GM18505 (cell line): Measurements from ENCODE around the gene GALNT9.

Experiments used
- ATAC-seq: cut with Tn5 transposase; IDR thresholded peaks from one replicate; pipeline ENCODE4 v1.9.1; 2021; ENCODE audit not compliant: unreplicated experiment
- POLR2A ChIP-seq: IDR thresholded peaks from 4 replicates; pipeline ENCODE4 v1.6.1; 2011; ENCODE audit warnings: borderline replicate concordance; ENCODE audit not compliant: insufficient read depth, insufficient read length; ENCODE audit errors: extremely low read depth

GALNT9 gene

DNA sequence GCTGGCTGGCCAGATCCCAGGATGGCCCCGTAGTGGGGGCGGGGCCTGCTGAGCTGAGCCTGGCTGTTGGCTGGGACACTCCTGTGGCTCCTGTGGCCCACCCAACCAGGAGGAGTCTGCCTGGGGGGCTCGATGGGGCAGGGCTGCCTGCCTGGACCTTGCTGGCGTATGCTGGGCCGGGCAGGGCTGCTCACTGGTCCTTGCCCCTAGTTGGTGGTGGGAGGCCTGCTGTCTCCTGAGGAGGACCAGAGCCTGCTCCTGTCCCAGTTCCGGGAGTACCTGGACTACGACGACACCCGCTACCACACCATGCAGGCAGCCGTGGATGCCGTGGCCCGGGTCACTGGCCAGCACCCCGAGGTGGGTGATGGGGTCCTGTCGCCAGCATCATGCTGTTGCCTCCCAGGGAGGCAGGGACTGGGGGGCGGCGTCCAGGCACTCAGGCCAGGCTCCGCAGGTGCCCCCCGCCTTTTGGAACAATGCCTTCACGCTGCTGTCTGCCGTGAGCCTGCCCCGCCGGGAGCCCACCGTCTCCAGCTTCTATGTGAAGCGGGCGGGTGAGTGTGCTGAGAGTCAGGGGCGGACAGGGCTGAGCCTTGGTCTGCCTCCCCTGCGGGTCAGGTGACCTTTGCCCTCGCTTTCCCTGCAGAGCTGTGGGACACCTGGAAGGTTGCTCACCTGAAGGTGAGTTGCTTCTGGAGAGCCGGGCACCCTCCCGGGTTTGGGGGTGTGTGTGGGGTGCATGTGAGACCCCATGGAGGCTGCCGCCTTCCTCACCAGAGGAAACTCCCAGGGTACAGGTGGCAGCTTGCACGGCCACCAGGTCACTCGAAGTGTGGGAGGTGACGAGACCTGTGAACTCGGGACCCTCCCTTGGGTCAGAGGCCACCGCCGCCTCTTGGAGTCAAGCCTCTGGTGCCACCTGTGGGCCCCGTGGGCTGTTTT lies 181.7 kb downstream of the GALNT9 start:
- TF ChIP-seq POLR2A = no peak
- ATAC-seq = no peak

GRCh38 chr12:132146772-132147422 lies 182.5 kb downstream of the GALNT9 start:
- no peak for ATAC-seq
- no peak for TF ChIP-seq POLR2A
